ENCODE measurements around the gene MVB12B. TPM values are rescaled to one million over a fixed set of nuclear protein-coding genes. Genes with fewer than 3 reads are reported as not detected.

MVB12B gene
- total RNA-seq, 1 experiment from 2014 or later, result 10.9 TPM

DNA sequence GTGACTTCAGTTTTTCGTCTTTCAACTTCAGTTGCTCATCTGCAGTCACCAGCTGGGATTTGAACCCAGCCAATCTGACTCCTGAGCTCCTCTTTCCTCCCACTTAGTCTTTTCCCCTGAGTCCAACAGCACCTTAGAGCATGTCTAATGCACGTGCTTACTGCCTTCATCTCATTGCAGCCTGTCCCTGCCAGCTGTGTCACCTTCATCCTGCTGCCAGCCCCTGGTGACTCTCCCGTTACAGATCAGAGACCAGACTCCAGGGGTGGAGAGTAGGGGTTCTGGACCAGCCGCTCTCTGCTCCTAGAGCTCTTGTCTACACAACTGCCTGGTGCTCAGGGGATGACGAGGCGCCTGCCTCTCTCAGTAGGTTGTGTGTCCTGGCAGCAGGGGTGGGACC is 154.2 kb downstream of the MVB12B start:
- no peak overlapping the region for H3K4me3 ChIP-seq (replicated peaks in 1 of 2; ENCODE audit: low read depth in 1 of 2, low read length in 2 of 2)
- RAD21 ChIA-PET (ENCODE audit: low non-redundant PET in 1 of 2, low total read pairs in 2 of 2, uncharacterized antibody in 2 of 2, unreplicated experiment in 2 of 2), result no interaction called here
- peaks cover 0 to 4% of the 10 kb centered on the region in 2 experiments; a peak in 2 of 4 replicates for H3K4me1 ChIP-seq (ENCODE audit: control insufficient read depth in 1 of 2, insufficient read depth in 2 of 2, low read length in 2 of 2)
- POLR2A ChIA-PET, result no interaction called here
- CTCF ChIA-PET, result no interaction called here
- BruUV-seq (replicated peaks), result no TSS peak
- no peaks in the 10 kb centered on the region for H3K36me3 ChIP-seq (ENCODE audit: control insufficient read depth in 1 of 2, insufficient read depth in 2 of 2, low read length in 2 of 2)
- H3K27me3 ChIP-seq (ENCODE audit: insufficient read depth, low read length), result no peaks in the 10 kb centered on the region
- no peak overlapping the region for H3K9ac ChIP-seq (ENCODE audit: low read length)
- H4K20me1 ChIP-seq (ENCODE audit: insufficient read depth), result no peaks in the 10 kb centered on the region
- no peaks in the 10 kb centered on the region for H3K9me3 ChIP-seq (ENCODE audit: control insufficient read depth in 1 of 2, insufficient read depth in 1 of 2, low read depth in 1 of 2, low read length in 2 of 2)
- TF ChIP-seq POLR2AphosphoS5 (IDR thresholded peaks at IDR 0.05; ENCODE audit: low read depth, low read length) (no peak), CEBPB (IDR thresholded peaks at IDR 0.05; ENCODE audit: low read depth) (no peak), YY1 (IDR thresholded peaks at IDR 0.05; ENCODE audit: extremely low read depth, insufficient replicate concordance, low read depth, low read length) (no peak), SRF (IDR thresholded peaks at IDR 0.05; ENCODE audit: low read depth) (no peak), CBX3 (IDR thresholded peaks at IDR 0.05; ENCODE audit: low read depth) (no peak), EZH2phosphoT487 (IDR thresholded peaks at IDR 0.05; ENCODE audit: borderline replicate concordance) (no peak), ELF1 (IDR thresholded peaks at IDR 0.05; ENCODE audit: borderline replicate concordance, low read depth) (no peak)
- TF ChIP-seq, protein P1, sequence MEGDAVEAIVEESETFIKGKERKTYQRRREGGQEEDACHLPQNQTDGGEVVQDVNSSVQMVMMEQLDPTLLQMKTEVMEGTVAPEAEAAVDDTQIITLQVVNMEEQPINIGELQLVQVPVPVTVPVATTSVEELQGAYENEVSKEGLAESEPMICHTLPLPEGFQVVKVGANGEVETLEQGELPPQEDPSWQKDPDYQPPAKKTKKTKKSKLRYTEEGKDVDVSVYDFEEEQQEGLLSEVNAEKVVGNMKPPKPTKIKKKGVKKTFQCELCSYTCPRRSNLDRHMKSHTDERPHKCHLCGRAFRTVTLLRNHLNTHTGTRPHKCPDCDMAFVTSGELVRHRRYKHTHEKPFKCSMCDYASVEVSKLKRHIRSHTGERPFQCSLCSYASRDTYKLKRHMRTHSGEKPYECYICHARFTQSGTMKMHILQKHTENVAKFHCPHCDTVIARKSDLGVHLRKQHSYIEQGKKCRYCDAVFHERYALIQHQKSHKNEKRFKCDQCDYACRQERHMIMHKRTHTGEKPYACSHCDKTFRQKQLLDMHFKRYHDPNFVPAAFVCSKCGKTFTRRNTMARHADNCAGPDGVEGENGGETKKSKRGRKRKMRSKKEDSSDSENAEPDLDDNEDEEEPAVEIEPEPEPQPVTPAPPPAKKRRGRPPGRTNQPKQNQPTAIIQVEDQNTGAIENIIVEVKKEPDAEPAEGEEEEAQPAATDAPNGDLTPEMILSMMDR (IDR thresholded peaks at IDR 0.05 in 2 of 3, conservative IDR thresholded peaks at IDR 0.05 in 1 of 3; ENCODE audit: borderline replicate concordance in 1 of 3, insufficient read depth in 1 of 3, low read depth in 2 of 3, low read length in 2 of 3), result no peak
- TF ChIP-seq, protein P2, sequence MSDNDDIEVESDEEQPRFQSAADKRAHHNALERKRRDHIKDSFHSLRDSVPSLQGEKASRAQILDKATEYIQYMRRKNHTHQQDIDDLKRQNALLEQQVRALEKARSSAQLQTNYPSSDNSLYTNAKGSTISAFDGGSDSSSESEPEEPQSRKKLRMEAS (IDR thresholded peaks at IDR 0.05), result no peak
- DNase-seq (ENCODE audit: low read depth, low spot score) (no peak), ATAC-seq (no peak)
- no peaks in the 10 kb centered on the region for H3K79me2 ChIP-seq (ENCODE audit: insufficient read depth, low read length)
- H3K9me2 ChIP-seq (ENCODE audit: insufficient read depth), result no peaks in the 10 kb centered on the region
- intact Hi-C loops (cut with micrococcal nuclease), result no loop called here
- H2AFZ ChIP-seq (ENCODE audit: low read depth, low read length, poor library complexity, severe bottlenecking), result no peak overlapping the region
- no peak overlapping the region for H3K27ac ChIP-seq (ENCODE audit: low read depth, low read length)
- H3K4me2 ChIP-seq (ENCODE audit: low read length), result no peak overlapping the region

Measured in HCT116 (cell line).